Amniotic stem cell (primary cell): ENCODE results near the gene TRIM38.
"Not testable (repeated sequence)": the region's sequence is repeated elsewhere in the genome, so short reads cannot be mapped to it uniquely, and the experiment has no call there.

Source experiments
- DNase-seq: peaks from one replicate; lab custom pipeline; 2025; lab: John Stamatoyannopoulos, UW

The TRIM38 gene

GRCh38 chr6:26006086-26006939 is 43.7 kb downstream of the TRIM38 start:
- DNase-seq, result no peak

DNA sequence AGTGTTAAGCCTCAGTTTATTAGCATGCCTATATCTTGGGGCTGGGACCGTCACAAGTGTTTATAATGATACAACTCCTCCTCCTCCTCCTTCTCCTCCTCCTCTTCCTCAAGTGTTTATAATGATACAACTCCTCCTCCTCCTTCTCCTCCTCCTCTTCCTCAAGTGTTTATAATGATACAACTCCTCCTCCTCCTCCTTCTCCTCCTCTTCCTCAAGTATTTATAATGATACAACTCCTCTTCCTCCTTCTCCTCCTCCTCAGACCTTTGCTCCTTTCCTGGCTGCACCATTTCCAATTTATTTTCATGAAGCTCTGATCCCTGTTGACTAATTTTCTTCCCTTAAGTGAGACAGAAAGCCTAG is 44.3 kb downstream of the TRIM38 start:
- DNase-seq, result not testable (repeated sequence)

- DNase-seq, result no peak
These were observed 45.9 kb downstream of the TRIM38 start for GRCh38 chr6:26008470-26008869.

DNA sequence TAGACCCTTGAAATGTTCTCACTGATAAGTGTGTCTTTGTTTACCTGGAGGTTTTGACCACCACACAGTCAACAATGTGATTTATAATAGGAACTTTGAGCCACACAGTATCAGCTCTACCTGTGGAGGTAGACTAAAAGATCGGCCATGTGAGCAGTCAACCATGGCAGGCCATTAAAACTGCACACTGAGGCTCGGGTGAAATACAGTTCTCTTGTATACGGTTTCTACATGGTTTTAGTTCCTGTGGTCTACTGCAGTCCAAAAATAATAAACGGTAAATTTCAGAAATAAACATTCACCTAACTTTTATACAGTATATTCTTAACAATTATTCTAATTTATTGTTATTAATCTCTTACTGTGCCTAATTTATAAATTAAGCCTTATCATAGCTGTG is 47.2 kb downstream of the TRIM38 start:
- no peak for DNase-seq

DNA sequence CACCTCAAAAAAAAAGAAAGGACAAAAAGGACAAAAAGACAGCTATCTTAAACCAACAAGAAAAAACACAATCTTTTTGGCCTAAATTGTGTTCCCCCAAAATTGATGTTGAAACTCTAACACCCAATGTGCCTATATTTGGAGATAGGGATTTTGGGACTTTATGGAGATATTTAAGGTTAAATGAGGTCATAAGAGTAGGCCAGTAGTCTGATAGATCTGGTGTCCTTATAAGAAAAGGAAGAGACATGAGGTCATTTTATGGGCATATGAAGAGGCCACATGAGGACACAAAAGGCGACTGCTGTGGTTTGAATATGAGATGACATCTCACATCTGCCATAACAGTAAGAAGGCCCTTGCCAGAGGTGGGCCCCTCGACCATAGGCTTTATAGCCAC is 49.5 kb downstream of the TRIM38 start:
- no peak for DNase-seq

DNA sequence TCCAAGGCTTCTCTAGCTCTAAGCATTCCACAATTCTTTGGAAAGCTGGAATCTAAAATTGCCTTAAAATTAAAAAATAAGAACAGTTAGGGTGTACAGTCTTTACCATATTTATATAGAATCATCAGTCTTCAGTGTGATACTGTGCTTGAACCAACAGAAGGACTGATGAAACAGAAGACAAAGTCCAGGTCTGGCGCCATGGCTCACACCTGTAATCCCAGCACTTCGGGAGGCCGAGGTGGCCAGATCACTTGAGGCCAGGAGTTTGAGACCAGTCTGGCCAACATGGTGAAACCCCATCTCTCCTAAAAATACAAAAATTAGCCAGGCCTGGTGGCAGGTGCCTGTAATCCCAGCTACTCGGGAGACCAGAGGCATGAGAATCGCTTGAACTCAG is 51.8 kb downstream of the TRIM38 start:
- not testable (repeated sequence) for DNase-seq

DNA sequence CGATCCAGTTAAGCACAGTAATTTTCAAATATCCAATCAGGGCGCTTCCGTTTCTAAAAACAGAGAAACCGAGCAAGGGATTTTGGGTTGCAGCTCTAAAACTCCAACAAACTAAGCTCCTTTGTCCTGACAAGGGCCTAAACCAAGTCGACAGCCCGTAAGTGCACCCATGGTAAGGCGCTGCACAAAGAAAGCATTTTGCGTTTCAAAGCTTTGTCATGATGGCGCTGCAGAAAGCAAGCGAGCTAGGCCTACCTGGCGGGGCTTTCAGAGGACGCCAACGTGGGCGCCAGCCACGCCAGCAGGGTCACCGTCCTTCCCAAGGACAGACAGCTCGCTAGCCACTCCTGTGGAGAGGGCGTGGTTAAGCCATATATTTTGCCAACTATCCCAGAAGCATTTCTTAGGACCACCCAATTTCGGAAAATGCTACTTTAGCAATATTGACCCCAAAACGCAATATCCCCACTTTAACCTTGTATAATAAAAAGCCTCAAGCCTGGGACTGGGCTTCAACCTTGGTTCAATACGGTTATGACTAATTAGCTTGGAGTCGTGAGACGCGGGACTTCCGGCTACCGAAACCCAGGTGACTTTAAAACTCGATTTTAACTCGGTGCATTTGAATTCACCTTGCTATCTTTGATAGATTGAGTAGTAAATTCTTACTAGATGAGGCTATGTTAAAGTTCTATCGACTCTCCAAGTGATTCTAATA is 53.8 kb downstream of the TRIM38 start:
- no peak for DNase-seq

GRCh38 chr6:26016963-26017631 is 54.5 kb downstream of the TRIM38 start:
- DNase-seq, result no peak

DNA sequence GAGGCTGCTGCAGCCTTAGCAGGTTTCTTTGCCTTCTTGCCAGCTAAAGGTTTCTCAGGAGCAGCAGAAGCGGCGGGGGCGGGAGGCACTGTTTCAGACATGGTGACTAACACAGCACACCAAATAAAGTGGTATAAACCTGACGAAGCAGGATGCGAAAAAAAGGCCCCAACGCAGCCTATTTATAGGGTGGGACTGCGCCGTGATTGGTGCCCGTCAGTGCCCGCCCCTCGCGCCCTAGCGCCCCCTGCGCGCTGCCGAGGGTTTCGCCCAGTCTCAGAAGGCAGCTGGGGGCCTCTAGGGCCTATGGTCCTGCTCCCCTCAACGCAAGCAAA is 55.0 kb downstream of the TRIM38 start:
- DNase-seq, result peak; percentile 50

DNA sequence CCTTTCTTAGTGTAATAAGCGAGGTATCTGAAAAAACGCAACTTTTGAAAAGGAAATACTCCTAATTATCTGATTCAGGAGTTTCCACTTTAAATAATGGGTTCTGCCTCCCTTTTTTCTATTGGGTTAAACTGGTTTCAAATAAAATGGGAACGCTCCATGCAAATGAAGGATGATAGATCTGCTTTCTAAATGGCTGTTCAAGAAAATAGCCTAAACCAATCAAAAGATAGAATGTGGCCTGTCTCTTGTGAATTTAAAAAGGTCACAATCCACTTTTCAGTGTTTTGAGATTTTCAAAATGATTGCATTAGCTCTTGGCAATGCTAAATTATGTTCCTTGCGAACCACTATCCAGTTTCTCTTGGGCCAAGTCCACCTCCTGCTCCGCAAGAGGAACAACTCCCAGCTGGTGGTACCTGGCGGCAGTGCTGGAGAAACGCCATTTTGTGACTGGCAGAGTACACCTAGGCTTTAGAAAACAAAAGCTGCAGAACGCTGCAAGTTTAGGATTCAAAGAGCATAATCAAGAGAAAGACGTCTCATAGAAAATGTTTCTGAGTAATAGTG is 56.7 kb downstream of the TRIM38 start:
- no peak for DNase-seq

DNA sequence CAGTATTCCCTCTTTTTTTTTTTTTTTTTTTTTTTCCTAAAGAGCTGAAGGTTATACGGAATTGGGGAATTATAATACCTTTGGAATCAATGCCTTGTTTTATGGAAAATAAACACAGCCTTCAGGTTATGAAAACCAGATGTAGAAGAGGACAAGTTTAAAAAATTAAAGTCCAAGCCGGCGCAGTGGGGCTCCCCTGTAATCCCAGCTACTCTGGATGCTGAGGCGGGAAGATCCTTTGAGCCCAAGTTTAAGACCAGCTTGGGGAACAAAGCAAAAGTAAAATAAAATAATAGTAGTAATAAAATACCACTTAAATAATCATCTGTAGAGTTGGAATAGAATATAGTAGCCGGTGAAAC is 57.3 kb downstream of the TRIM38 start:
- no peak for DNase-seq

DNA sequence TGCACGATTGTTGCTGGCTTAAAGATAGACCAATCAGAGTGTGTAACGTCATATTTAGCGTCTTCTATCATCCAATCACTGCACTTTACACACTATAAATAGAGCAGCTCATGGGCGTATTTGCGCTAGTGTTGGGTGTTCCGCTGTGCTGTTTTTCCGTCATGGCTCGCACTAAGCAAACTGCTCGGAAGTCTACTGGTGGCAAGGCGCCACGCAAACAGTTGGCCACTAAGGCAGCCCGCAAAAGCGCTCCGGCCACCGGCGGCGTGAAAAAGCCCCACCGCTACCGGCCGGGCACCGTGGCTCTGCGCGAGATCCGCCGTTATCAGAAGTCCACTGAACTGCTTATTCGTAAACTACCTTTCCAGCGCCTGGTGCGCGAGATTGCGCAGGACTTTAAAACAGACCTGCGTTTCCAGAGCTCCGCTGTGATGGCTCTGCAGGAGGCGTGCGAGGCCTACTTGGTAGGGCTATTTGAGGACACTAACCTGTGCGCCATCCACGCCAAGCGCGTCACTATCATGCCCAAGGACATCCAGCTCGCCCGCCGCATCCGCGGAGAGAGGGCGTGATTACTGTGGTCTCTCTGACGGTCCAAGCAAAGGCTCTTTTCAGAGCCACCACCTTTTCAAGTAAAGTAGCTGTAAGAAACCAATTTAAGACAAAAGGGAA is 57.9 kb downstream of the TRIM38 start:
- DNase-seq, result peak; percentile 77

GRCh38 chr6:26021001-26021349 is 58.4 kb downstream of the TRIM38 start:
- DNase-seq, result peak; percentile 39

DNA sequence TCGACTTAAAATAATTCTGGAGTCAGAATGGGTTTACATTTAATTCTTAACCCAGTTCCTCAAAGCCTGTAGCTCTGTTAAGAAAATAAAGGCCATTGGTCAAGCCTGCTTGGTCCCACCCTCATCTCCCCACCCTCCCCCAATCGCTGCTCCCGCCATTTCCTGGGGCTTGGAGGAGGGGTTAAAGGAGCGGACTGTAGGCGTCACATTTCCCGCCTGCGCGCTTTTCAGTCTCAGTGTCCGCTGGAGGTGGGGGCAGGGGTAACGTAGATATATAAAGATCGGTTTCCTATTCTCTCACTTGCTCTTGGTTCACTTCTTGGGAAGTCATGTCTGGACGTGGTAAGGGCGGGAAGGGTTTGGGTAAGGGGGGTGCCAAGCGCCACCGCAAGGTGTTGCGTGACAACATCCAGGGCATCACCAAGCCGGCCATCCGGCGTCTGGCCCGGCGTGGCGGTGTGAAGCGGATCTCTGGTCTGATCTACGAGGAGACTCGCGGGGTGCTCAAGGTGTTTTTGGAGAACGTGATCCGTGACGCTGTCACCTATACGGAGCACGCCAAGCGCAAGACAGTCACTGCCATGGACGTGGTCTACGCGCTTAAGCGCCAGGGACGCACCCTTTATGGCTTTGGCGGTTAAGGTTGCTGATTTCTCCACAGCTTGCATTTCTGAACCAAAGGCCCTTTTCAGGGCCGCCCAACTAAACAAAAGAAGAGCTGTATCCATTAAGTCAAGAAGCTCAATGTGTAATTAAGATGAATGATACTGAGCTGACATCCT is 58.9 kb downstream of the TRIM38 start:
- peak; percentile 78 for DNase-seq

DNA sequence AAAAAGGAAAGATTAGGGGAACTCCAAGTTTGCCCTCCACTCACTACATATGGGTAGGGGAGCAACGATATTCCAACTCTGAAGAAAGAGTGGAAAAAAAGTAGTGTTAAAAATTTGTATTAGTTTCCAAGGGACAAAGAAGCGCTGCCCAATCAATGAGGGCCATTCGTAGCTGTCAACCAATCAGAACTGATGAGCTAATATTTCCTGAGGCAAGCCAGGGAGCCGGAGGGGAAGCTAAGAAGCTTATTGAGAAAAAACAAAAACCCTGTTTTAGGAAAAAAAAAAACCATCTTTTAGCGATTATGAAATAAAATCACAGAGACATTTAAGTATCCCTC is 59.5 kb downstream of the TRIM38 start:
- DNase-seq, result peak; percentile 73

GRCh38 chr6:26022737-26023136 is 60.1 kb downstream of the TRIM38 start:
- DNase-seq, result no peak

DNA sequence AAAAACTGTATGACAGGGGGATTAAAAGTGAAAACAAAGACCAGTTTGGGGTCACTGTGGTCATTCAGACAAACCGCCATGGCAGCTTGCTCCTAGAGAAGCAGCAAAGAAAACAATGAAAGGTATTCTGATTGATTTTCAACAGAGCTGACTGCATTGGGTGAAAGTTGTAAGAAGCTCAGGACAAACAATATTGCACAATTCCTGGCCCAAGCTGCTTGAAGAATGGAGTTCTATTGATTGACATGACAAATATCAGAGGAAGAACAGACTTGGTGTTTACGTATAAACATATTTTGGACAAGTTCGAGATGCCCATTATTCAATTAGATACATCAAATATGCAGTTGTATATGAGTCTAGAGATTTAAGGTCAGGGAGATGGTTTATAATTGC is 62.0 kb downstream of the TRIM38 start:
- DNase-seq, result no peak

- peak; percentile 30 for DNase-seq
These were observed 62.7 kb downstream of the TRIM38 start for GRCh38 chr6:26025047-26025893.

GRCh38 chr6:26025894-26026832 is 63.6 kb downstream of the TRIM38 start:
- DNase-seq, result peak; percentile 96
